GM21515 (cell line): ENCODE measurements around the gene HLA-A.
A peak's percentile ranks its signal among the peaks of the same experiment; 100 is the strongest.
"Not testable (repeated sequence)": the region's sequence is repeated elsewhere in the genome, so short reads cannot be mapped to it uniquely, and the experiment has no call there.

Source experiments
- ATAC-seq: cut with Tn5 transposase; IDR thresholded peaks from one replicate; pipeline ENCODE4 v1.9.1; 2021; ENCODE audit not compliant: unreplicated experiment

The HLA-A gene

DNA sequence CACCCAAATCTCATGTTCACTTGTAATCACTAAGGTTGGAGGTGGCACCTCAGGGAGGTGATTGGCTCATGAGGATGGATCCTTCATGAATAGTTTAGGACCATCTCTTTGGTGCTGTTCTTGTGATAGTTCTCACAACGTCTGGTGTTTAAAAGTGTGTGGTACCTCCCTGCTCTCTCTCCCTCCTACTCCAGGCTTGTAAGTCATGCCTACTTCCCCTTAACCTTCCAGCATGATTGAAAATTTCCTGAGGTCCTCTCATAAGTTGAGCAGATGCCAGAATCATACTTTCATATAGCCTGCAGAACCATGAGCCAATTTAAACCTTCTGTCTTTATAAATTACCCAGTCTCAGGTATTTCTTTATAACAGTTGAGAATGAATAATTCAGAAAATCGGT, 16.6 kb downstream of the HLA-A start:
- no peak for ATAC-seq

DNA sequence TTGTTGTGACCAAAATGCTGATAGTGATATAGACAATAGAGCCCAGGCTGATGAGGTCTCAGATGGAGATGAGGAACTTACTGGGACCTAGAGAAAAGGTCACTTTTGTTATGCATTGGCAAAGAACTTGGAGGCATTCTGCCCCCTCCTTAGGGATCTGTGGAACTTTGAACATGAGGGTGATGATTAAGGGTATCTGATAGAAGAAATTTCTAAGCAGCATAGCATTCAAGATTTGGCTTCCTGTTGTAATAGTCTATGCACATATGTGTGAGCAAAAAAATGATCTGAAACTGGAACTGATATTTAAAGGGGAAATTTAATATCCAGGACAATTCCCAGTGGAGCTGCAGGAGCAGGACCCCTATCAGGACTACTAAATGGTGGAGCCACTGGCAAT, 17.1 kb downstream of the HLA-A start:
- ATAC-seq, result no peak

DNA sequence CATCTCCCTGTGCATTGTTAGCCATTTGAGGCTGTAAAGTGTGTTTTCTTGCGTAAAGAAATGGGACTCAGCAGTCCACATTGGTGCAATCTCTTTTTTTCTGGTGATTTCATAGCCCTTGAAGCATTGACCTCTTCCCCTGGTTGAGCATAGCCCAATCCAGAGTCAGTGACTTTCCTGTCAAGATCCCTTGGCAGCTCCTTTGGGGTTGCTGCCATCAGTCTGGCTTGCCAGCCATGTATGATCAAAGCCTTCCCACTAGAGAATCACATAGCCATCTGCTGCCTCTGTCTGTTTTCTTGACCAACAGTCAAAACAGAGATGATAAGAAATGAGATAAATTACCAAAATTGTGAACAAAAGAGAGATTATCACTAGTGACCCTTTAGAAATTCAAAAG, 19.6 kb downstream of the HLA-A start:
- no peak for ATAC-seq

DNA sequence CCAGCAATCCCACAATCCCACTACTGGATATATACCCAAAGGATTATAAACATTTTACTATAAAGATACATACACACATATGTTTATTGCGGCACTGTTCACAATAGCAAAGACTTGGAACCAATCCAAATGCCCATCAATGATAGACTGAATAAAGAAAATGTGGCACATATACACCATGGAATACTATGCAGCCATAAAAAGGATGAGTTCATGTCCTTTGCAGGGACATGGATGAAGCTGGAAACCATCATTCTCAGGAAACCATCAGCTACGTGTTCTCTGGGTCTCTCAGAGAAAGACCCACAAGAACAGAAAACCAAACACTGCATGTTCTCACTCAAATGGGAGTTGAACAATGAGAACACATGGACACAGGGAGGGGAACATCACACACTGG, 21.4 kb downstream of the HLA-A start:
- ATAC-seq, result not testable (repeated sequence)

DNA sequence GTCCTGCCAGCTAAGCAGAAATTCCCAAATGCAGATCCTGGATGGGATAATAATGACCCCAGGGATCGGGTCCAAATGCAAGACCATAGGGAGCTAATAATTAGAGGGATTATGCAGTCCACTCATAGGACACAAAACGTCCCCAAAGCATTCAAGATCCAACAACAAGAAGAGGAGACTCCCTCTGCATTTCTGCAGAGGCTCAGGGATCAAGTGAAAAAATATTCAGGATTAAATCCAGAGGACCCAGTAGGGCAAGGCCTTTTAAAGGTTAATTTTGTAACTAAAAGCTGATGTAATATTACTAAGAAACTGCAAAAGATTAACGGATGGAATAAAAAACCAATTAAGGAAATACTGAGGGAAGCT, 22.2 kb downstream of the HLA-A start:
- no peak for ATAC-seq

DNA sequence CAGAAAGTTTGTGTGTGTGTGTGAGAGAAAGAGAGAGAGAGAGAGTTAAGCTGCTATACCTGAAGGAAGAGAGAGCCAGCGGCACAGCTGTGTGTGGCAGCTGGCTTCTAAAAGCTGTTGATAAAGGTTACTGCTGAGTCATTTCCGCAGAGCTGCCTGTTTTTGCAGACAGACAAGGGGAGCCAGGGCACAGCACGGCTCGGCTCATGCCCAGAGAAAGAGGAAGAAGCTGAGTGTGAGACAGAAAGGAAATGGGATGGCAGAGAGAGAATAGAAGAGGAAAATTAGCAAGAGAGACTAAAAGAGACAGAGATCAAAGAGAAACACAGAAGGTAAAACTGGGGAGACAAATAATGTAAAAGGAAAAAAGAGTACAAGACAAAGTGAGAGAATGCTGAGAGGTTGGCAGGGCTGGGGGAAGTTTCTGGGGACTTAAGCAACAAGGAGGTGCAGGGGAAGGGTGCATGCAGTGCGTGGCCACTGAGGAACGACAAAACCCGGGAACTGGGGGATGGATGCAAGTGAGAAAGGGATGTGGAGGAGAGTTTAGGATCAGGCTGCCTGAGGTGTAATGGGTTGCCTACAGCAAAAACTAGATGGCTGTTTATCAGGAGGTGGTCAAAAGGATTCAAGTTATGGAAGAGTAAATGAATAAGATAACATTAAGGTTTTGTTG, 22.7 kb downstream of the HLA-A start:
- ATAC-seq, result peak; percentile 95

DNA sequence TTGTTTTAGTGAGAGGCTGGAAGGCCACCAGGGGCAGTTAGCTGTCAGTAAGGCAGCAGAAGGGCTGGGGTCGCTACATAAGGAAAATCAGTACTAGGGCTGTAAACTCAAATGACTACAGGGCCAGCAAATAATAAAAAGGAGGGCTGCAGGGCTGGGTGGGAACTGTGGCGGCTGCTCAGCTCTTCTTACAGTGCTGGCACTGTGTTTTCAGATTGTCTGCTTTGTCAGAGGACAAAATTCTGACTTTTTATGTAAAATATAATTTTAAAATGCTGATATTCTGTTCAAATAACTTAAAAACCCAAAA, 23.2 kb downstream of the HLA-A start:
- ATAC-seq, result no peak

DNA sequence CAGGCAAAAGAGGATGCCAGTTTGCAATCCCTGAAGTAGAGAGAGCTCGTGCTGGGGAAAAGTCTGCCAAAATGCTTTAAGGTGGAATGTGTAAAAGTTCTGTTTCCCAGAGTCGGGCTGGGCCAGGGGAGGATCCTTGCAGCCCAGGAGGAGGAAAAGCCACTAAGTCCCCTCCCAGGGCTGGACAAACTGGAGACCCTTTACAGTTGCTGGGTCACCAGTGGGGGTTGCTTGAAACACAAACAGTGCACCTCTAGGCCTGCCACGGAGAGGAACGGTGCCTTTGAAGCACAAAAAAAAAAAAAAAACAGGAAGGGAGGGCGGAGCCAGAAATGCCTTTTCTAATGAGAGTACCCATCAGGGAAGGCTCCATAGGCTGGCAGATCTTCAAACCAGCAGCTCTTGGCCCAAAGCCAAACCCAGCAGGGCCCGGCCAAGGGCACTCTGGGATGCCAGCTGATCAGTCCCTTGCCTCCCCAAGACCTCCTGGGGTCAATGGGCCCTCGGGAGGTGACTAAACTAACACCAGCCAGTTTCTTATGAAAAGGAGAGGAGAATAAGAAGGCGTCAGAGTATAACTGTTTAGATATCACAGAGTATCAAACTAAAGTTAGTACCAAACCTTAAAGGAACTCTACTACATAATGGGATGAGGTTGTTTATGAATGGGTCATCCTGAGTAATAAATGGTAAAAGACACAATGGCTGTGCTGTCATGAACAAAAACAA, 23.7 kb downstream of the HLA-A start:
- ATAC-seq, result no peak

DNA sequence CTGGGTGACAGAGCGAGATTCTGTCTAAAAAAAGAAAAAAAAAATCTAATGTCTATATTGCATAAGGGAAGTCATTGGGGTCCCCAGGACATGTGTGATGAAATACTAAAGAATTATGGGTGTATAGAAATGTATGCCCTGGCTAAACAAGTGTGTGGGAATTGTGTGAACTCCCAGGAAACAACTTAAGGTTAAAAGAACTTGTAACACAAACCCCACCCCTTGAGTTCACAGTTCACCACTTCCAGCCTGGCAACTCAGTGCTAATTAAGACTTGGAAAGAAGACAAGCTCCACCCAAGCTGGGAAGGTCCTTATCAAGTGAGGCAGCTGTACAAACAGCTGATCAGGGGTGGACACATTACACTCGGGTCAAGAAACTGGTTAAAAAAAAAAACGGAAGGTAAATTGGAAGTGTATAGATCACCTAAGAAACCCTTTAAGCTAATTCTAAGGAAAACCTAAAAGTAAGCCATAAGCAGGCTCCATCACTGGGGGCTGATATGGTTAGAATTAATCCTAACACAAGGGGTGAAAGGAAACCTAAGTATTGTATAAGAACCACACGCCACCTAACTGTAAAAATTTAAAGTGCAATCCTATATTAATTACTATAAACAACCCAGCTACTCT, 25.2 kb downstream of the HLA-A start:
- no peak for ATAC-seq

DNA sequence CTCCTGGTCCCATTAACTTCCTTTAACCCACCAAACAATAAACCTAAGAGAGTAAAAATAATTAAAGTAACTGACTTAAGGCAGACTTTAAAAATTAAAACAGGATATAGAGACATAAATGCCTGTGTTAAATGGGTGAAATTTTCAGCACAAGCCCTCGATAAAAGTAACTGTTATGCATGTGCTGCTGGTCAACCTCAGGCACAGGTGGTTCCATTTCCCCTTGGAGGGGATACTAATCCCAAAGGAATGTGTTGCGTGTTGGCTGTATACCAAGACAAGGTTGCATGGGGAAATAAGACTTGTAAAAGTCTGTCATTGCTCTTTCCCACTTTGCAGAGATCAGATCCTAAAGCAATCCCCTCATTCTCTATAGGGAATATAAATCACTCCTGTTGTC, 25.8 kb downstream of the HLA-A start:
- ATAC-seq, result no peak

DNA sequence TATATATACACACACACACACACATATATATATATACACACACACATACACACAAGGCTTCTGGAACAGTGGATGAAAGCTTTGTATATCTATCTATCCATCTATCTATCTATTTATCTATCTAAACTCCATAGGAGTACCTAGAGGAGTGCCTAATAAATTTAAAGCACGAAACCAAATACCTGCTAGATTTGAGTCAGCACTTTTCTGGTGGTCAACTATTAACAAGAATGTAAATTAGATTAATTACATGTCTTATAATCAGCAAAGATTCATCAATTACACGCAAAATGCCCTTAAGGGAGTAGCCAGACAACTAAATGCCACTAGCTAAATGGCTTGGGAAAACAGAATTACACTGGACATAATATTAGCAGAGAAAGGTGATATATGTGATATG, 26.6 kb downstream of the HLA-A start:
- no peak for ATAC-seq

DNA sequence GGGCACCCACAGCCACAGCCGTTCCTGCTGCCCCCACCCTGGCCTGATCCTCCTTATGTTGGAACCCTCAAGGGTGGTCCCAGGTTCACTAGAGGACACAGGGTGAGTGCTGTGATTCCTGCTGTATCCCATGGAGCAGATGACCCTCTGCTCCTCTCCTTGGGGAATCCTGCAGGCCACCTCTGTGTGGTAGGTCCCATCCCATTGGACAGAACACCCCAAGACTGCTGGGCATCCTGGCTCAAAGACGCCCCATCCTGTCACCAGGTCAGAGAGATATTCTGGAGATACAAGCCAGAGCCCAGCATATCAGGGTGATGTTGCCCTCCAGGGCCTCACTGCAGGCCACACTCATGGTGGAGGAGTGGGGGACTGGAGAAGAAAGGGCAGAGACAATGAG, 28.4 kb downstream of the HLA-A start:
- no peak for ATAC-seq

DNA sequence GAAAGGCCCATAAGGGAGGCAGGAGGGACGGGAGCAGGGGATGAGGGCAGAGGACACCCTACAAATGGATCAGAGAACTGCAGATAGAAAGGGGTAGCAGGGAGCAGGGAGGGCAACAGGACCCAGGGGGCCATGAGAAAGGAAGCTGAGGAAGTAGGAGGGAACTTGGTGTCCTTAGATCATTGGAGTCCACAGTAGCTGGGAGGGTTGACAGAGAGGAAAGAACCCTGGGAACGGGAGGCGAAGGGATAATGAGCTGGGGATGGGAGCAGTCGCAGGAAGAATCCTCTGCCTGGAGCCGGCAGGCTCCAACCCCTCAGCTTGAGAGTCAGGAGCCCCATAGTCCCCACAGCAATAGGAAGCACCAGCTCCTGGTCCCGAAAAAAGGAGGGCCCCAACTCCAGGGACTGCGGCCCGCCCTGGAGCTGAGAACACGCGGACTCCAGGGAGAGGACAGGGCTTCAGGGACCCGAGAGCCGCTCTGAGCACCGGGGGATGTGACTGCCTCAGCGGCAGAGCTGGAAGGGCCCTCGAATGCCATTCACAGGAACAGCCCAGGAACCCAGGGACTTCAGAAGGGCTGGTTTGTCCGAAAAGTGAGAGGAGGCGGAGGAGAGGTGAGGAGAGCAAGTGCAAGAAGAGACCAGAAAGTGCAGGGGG, 32.7 kb downstream of the HLA-A start:
- no peak for ATAC-seq

DNA sequence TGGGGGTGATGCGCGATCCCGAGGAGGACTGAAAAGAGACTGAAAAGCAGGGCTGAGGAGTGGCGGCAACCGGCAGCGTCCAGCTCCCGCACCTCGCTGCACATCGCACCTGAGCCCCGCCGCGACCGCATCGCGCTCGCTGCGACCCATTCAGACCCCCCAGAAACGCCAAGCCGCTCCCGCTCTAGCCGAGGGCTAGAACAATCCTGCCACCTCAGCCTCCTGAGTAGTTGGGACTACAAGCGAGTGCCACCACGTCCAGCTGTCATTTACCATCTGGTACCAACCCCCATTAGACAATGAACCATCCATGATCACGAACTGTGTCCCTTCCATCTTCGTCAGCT, 33.2 kb downstream of the HLA-A start:
- ATAC-seq, result no peak

DNA sequence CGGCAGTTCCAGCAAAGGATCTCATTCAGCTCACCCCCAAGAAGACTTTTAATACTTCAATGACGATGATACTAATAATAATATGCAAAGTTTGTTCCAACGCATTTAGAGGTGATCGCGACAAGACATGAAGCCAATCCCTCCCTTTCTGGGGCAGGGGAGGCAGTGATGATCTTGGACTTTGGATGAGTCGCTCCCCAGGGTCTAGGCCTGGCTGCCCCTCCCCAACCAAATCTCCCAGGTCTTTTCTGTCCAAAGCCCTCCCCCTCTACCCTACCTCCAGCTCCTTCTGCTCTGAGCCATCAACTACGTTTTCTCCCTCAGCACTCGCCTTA, 33.9 kb downstream of the HLA-A start:
- ATAC-seq, result no peak

DNA sequence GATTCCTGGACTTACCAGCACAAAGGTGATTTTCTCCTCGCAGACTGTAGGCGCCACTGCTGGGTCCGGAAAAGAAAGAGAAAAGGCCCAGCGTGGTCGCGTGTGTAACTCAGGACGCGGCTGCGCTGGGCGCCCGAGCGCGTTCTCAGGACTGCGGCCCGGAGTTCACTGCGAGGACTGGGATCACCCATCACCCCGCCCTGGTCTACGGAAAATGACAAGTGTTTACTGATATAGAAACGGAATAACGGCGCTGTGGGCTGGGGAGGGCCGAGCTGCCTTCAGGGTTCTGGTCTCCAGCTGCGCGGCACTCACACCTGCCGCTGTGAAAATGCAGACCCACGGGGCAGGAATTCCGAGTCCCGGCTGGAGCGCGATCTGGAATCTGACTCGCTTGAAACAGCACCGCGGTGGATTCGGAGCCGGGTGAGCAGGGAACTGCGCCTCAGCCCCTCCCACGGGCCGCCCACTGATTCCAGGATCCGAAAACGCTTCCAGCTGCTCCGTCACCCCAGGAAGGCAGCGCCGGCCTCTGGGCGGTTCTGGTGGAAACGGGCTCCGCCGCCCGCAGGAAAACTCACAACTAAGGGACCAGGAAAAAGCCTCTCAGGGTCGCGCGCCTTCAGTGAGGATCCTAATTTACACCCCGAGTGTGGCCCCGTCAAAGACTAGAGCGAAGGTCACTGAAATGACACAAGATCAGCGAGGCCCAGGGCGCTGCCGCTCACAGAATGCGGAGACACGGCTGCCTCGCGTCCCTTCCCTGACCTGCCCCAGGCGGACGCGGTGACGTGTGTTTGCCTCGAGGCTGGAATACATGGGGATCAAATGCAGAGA, 34.5 kb downstream of the HLA-A start:
- ATAC-seq, result peak; percentile 47

DNA sequence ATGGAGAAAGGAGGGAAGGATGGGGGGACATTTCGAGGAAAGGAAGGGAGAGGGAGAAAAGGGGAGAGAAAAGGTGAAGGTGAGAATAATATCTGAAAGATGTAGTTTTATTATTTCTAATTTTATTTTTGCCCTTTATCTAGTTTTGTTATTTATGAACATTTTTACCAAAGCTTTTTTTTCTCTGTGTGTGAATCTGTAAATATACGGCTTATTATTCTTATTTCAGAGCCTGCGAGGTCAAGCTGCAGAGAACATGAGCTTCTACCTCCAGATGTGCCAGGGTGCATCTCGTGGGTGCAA, 35.0 kb downstream of the HLA-A start:
- ATAC-seq, result no peak

DNA sequence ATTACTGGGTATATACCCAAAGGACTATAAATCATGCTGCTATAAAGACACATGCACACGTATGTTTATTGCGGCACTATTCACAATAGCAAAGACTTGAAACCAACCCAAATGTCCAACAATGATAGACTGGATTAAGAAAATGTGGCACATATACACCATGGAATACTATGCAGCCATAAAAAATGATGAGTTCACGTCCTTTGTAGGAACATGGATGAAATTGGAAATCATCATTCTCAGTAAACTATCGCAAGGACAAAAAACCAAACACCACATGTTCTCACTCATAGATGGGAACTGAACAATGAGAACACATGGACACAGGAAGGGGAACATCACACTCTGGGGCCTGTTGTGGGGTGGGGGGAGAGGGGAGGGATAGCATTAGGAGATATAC, 37.7 kb downstream of the HLA-A start:
- ATAC-seq, result not testable (repeated sequence)

DNA sequence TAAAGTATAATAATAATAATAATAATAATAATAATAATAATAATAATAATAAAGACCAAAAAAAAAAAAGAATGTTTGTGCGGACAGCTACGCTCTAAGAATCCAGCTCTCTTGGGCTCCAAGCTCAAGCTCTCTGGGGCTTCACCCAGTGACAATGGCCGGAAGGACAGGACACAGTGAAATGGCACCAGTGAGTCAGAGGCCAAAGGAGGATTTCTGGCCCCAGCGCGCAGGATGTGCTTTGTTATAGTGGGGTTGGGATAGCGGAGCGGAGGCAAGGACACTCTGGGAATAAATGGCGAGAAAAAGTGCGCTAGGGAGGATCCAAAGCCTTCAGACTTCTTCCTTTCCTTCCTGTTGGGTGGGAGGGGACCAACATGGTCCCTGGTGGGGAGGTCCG, 38.2 kb downstream of the HLA-A start:
- no peak for ATAC-seq

DNA sequence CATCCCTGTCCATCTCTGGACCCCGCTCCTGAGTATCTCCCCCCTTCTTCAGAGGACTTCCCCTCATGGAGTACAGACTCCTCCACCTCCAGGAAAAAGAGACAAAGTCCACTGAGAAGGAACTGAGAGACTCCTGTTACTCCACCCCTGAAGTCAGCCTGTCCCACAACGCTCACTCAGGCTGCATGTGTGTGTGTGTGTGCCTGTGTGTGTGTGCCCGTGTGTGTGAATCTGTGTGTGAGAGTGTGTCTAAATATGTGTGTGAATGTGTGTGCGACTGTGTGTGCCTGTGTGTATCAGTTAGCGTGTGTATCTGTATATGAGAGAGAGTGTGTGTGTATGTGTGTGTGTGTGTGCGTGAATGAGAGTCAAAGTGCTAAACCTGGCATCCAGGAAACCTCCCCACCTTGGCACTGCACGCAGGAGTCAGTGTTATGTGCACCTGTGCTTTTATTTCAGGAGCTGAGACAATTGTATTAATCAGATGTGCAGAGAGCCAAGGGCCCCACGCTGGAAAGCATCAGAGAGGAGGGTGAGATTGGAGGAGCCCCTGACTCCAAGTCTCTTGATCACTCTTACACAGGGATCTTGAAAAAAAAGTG, 39.0 kb downstream of the HLA-A start:
- no peak for ATAC-seq

DNA sequence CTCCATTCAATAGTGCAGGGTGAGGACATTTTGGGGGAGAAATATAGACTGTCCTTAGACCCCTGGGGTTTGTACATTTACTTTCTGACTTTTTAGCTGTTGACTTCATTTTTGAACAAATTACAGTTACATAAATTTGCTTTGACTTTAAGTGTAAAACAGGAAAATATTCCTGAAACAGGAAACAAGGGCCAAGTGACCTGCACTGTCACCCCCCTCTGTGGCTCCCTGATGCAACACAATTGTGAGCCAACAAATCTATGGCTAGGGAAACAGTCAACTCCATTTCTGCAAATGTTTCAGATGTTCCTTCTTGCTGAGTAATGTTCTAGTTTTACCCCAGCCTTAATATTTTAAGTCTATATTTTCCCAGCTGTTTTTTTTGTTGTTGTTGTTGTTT, 39.8 kb downstream of the HLA-A start:
- ATAC-seq, result no peak
